ENCODE results near the gene SERBP1.

The SERBP1 gene

DNA sequence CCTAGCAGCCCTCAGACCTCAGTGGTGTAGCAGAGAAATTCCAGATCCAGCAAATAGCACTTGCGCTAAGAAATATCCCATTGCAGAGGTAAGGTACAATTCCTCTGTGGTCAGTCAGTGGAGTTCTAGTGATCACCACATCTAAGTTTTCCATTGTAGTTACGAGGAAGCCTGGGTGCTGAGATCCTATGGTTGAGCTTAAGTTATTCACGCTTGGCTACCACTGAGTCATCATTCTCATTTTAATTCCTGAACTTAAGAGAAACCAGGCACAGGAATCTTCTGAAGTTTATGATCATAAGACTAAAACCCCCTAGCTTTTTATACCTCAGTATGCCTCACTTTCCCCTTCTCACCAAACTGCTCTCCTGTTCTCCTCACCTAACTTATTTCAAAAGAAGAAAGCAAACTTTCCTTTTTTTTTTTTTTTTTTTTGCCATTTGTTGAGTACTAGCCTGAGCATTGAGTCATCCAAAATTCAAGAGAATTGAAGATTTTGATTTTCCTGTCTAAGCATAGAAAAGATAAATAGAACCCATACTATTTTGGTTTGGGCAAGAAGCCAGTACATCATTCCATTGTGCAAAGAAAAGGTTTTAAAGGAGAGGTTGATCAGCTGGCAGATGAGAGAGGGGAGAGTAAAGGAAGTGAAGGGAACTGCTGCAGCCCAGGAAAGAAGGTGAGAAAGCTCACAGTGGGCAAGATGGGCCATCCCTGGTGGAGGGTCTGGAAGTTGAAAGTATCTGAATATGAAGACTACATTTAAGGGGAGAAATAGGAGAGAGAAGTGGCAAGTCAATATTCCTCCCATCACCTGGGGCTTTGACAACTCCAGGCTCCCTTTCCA lies 39.9 kb downstream of the SERBP1 start:
- no peak overlapping the region for H3K4me3 ChIP-seq (ENCODE audit: low read length)
- H3K4me2 ChIP-seq (ENCODE audit: low read length): no peak overlapping the region
- H3K4me1 ChIP-seq (ENCODE audit: control insufficient read depth, low read length): no peaks in the 10 kb centered on the region
- H3K79me2 ChIP-seq (ENCODE audit: control insufficient read depth, low read length): no peaks in the 10 kb centered on the region
- no peak for TF ChIP-seq EZH2phosphoT487 (IDR thresholded peaks at IDR 0.05; ENCODE audit: borderline replicate concordance, low read length)
- TF ChIP-seq, protein P1, sequence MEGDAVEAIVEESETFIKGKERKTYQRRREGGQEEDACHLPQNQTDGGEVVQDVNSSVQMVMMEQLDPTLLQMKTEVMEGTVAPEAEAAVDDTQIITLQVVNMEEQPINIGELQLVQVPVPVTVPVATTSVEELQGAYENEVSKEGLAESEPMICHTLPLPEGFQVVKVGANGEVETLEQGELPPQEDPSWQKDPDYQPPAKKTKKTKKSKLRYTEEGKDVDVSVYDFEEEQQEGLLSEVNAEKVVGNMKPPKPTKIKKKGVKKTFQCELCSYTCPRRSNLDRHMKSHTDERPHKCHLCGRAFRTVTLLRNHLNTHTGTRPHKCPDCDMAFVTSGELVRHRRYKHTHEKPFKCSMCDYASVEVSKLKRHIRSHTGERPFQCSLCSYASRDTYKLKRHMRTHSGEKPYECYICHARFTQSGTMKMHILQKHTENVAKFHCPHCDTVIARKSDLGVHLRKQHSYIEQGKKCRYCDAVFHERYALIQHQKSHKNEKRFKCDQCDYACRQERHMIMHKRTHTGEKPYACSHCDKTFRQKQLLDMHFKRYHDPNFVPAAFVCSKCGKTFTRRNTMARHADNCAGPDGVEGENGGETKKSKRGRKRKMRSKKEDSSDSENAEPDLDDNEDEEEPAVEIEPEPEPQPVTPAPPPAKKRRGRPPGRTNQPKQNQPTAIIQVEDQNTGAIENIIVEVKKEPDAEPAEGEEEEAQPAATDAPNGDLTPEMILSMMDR (IDR thresholded peaks at IDR 0.05; ENCODE audit: low read depth, low read length, poor library complexity, severe bottlenecking): no peak
- H3K9me3 ChIP-seq (ENCODE audit: control insufficient read depth, insufficient read depth, low read length): peaks cover 4% of the 10 kb centered on the region; the same call in 1 of the 2 replicates
- H3K9me2 ChIP-seq (replicated peaks; ENCODE audit: control insufficient read depth, low read length): no peaks in the 10 kb centered on the region
- H3K27me3 ChIP-seq (ENCODE audit: control insufficient read depth, low read length): no peaks in the 10 kb centered on the region
- no peak overlapping the region for H3K27ac ChIP-seq (ENCODE audit: low read depth, low read length)
- H3K36me3 ChIP-seq (ENCODE audit: control insufficient read depth, low read length): no peaks in the 10 kb centered on the region
- no peaks in the 10 kb centered on the region for H3F3A ChIP-seq (ENCODE audit: control insufficient read depth, insufficient read depth)
- H4K20me1 ChIP-seq (ENCODE audit: control insufficient read depth, insufficient read depth, low read depth, low read length): no peaks in the 10 kb centered on the region

DNA sequence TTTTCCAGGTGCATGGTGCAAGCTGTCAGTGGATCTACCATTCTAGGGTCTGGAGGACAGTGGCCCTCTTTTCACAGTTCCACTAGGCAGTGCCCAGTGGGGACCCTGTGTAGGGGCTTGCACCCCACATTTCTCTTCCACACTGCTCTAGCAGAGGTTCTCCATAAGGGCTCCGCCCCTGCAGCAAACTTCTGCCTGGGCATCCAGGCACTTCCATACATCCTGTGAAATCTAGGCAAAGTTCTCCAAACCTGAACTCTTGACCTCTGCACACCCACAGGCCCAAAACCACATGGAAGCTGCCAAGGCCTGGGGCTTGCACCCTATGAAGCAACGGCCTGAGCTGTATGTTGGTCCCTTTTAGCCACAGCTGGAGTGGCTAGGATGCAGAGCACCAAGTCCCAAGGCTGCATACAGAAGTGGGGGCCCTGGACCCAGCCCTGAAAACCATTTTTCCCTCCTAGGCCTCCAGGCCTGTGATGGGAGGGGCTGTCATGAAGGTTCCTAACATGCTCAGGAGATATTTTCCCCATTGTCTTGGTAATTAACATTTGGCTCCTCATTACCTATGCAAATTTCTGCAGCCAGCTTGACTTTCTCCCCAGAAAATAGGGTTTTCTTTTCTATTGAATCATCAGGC lies 46.1 kb downstream of the SERBP1 start:
- Histone ChIP-seq H3K4me3 (ENCODE audit: low read length) (no peak overlapping the region), H3K4me1 (ENCODE audit: control insufficient read depth, low read length) (no peaks in the 10 kb centered on the region), H3K27ac (ENCODE audit: low read depth, low read length) (no peak overlapping the region), H4K20me1 (ENCODE audit: control insufficient read depth, insufficient read depth, low read depth, low read length) (no peaks in the 10 kb centered on the region), H3K27me3 (ENCODE audit: control insufficient read depth, low read length) (no peaks in the 10 kb centered on the region), H3F3A (ENCODE audit: control insufficient read depth, insufficient read depth) (no peaks in the 10 kb centered on the region), H3K79me2 (ENCODE audit: control insufficient read depth, low read length) (no peaks in the 10 kb centered on the region), H3K9me3 (ENCODE audit: control insufficient read depth, insufficient read depth, low read length) (peaks cover 23% of the 10 kb centered on the region; the same call in 1 of the 2 replicates), H3K4me2 (ENCODE audit: low read length) (no peak overlapping the region), H3K9me2 (replicated peaks; ENCODE audit: control insufficient read depth, low read length) (no peaks in the 10 kb centered on the region), H3K36me3 (ENCODE audit: control insufficient read depth, low read length) (no peaks in the 10 kb centered on the region)
- no peak for TF ChIP-seq EZH2phosphoT487 (IDR thresholded peaks at IDR 0.05; ENCODE audit: borderline replicate concordance, low read length)
- TF ChIP-seq, protein P1 (IDR thresholded peaks at IDR 0.05; ENCODE audit: low read depth, low read length, poor library complexity, severe bottlenecking): no peak

DNA sequence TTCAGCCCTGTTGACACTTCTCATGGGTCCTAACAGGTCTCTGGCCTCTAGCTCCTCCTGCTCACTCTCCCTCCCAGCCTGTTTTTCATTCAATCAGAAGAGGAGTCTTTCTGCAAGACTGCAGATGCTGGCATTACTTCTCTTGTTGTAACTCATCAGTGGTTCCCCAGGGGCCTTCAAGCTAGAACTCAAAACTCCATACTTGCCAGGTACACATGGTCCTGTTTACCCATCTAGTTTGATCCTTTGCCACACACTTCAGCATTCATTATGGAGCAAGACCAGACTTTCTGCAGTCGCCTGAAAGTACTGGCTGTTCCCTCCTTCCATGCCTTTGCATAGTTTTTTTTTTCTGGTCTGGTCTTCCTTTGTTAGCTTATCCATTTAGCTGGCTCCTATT lies 47.9 kb downstream of the SERBP1 start:
- Histone ChIP-seq H3K36me3 (ENCODE audit: control insufficient read depth, low read length) (no peaks in the 10 kb centered on the region), H4K20me1 (ENCODE audit: control insufficient read depth, insufficient read depth, low read depth, low read length) (no peaks in the 10 kb centered on the region), H3K9me2 (replicated peaks; ENCODE audit: control insufficient read depth, low read length) (no peaks in the 10 kb centered on the region)

More for the DNA sequence above, 47.9 kb downstream of the SERBP1 start:
- Histone ChIP-seq H3K27ac (ENCODE audit: low read depth, low read length) (no peak overlapping the region), H3K4me3 (ENCODE audit: low read length) (no peak overlapping the region), H3K9me3 (ENCODE audit: control insufficient read depth, insufficient read depth, low read length) (peaks cover 23% of the 10 kb centered on the region; the same call in 1 of the 2 replicates), H3K4me1 (ENCODE audit: control insufficient read depth, low read length) (no peaks in the 10 kb centered on the region), H3K79me2 (ENCODE audit: control insufficient read depth, low read length) (no peaks in the 10 kb centered on the region), H3F3A (ENCODE audit: control insufficient read depth, insufficient read depth) (no peaks in the 10 kb centered on the region), H3K27me3 (ENCODE audit: control insufficient read depth, low read length) (no peaks in the 10 kb centered on the region), H3K4me2 (ENCODE audit: low read length) (no peak overlapping the region)
- TF ChIP-seq, protein P1 (IDR thresholded peaks at IDR 0.05; ENCODE audit: low read depth, low read length, poor library complexity, severe bottlenecking): no peak
- no peak for TF ChIP-seq EZH2phosphoT487 (IDR thresholded peaks at IDR 0.05; ENCODE audit: borderline replicate concordance, low read length)
